GM06990 (cell line): Measurements from ENCODE around the gene CRB3.

Source experiments
- DNase-seq: peaks from one replicate; pipeline ENCODE4 v3.0.0-alpha.2; 2011; ENCODE audit not compliant: insufficient read length; ENCODE audit errors: extremely low read depth
- H3K27me3 ChIP-seq: replicated peaks from 2 replicates; pipeline ENCODE4 v1.6.0; 2011; ENCODE audit warnings: low read length; ENCODE audit not compliant: control insufficient read depth, insufficient read depth
- H3K36me3 ChIP-seq: 2 replicates; pipeline ENCODE4 v1.5.1; 2011; ENCODE audit warnings: low read length; ENCODE audit not compliant: control insufficient read depth, insufficient read depth
- H3K4me3 ChIP-seq: replicated peaks from 2 replicates; pipeline ENCODE4 v1.5.1; 2011; ENCODE audit warnings: low read depth, mild to moderate bottlenecking, control low read depth, low read length
- TF ChIP-seq, protein P1 (sequence below): IDR thresholded peaks from 2 replicates; pipeline ENCODE4 v1.5.1; 2011; ENCODE audit warnings: low read length, control low read depth, mild to moderate bottlenecking, inconsistent platforms; ENCODE audit not compliant: insufficient read depth, poor library complexity, severe bottlenecking

The CRB3 gene

DNA sequence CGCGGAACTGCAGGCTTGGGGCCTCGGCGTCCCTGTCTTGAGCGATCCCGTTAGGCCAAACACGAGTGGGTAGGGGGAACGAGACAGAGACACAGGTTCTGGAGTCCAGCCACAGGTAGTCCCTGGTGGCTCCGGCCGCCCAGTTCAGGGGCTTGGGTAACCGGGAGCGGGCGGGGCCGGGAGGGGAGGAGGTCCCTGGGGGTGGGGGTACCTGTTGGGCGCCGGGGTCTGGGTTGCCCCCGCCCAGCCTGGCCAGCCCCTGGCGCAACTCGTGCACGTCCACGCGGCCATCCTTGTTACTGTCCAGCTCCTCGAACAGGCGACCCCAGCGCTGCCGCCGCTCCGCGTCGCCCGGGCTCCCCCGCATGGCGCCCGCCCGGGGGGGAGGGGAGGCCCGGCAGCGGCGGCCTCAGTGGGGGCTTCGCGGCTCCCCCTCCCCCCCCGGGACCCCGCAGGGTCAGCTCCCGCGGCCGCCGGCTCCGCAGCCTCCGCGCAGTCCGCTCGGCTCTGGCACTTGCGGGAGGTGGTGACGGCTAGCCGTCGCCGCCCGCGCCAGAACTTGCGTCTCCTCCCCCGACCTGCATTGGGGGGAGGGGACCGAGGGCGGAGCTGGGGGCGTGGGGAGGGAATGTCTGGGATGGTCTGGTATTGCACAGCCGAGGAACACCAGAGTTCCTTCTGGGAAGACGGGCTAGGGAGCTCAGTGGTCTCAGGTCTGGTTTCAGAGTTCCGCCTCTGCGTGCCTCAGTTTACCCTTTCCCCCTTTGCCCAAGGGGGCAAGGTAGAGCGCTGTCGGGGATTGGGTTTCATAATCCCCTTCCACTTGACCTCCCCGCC, 4.6 kb upstream of the CRB3 start, which contains the start of gene SLC25A23:
Gene SLC25A23, minus strand, starts transcription at position 531 of the 837 bp plus-strand sequence. Its CDS starts 164 bp downstream, at position 367.
- Histone ChIP-seq H3K4me3 (peak within 1 kb of the TSS; percentile 74), H3K27me3 (no peaks in the 10 kb centered on the region), H3K36me3 (peaks cover 16% of the 10 kb centered on the region)
- DNase-seq = peak; percentile 85
- TF ChIP-seq, protein P1, sequence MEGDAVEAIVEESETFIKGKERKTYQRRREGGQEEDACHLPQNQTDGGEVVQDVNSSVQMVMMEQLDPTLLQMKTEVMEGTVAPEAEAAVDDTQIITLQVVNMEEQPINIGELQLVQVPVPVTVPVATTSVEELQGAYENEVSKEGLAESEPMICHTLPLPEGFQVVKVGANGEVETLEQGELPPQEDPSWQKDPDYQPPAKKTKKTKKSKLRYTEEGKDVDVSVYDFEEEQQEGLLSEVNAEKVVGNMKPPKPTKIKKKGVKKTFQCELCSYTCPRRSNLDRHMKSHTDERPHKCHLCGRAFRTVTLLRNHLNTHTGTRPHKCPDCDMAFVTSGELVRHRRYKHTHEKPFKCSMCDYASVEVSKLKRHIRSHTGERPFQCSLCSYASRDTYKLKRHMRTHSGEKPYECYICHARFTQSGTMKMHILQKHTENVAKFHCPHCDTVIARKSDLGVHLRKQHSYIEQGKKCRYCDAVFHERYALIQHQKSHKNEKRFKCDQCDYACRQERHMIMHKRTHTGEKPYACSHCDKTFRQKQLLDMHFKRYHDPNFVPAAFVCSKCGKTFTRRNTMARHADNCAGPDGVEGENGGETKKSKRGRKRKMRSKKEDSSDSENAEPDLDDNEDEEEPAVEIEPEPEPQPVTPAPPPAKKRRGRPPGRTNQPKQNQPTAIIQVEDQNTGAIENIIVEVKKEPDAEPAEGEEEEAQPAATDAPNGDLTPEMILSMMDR = no peak

DNA sequence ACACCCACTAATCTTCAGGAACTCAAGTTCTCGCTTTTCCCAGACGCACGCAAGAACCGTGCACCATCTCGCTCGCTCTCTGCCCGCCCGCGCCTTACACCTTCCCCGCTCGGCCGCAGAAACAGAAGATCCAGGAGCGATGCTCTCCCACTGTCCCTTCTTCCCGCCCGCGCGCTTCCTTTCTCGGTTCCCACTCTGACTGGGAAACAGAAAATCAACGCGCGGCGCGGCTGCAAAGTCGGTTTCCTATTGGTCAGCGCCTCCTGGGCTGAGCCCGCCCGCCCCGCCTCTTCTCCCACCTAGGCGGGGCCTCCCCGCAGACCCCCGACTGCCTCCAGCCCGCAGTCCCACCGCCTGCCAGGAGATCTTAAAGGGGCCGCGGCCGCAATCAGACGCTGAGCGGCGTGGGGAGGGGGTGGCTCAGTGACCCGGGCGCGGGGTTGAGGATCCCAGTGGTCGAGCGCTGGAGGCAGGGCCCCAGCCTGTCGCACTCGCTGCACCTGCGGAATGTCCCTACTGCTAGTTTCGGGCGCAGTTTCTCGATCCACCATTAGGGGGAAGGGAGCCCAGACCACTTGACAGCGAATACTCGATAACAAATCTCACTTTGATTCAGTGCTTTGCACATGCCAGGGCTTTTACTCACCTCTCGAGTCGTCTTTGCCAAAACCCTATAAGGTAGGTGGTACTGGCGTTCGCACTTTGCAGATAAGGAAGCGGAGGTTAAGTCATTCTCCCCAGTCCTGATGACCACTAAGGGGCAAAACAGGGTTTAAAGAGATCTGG, 3.8 kb upstream of the CRB3 start:
- Histone ChIP-seq H3K27me3 (no peaks in the 10 kb centered on the region), H3K36me3 (peaks cover 11% of the 10 kb centered on the region), H3K4me3 (peak overlapping the region; percentile 74)
- DNase-seq = peak; percentile 97
- TF ChIP-seq, protein P1 = peak; percentile 60

DNA sequence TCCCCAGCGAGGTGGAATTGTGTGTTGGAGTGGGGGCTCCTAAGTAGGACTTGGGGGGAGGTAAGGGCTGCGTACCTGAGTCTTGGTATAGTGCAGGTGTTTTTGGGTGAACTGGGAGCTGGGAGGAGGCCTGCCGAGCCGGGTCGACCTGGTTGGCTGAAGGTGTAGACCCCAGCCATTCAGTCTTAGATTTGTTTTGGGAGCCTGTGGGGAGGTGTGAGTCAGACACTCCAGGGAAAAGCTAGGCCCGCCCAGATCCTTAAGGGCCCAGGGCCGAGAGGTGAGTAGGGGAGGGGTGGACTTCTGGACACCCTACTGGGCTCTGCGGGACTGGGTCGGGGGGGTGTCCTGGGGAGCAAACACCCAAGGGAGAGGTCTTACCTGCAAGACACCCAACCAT, 935 bp downstream of the CRB3 start:
- Histone ChIP-seq H3K36me3 (peaks cover 2% of the 10 kb centered on the region), H3K27me3 (no peaks in the 10 kb centered on the region), H3K4me3 (no peak overlapping the region)
- no peak for DNase-seq
- TF ChIP-seq, protein P1 = no peak

GRCh38 chr19:6465663-6466062, 1.6 kb downstream of the CRB3 start:
- DNase-seq = no peak
- TF ChIP-seq, protein P1 = no peak
- H3K27me3 ChIP-seq = no peaks in the 10 kb centered on the region
- peaks cover 5% of the 10 kb centered on the region for H3K36me3 ChIP-seq
- H3K4me3 ChIP-seq = no peak overlapping the region

DNA sequence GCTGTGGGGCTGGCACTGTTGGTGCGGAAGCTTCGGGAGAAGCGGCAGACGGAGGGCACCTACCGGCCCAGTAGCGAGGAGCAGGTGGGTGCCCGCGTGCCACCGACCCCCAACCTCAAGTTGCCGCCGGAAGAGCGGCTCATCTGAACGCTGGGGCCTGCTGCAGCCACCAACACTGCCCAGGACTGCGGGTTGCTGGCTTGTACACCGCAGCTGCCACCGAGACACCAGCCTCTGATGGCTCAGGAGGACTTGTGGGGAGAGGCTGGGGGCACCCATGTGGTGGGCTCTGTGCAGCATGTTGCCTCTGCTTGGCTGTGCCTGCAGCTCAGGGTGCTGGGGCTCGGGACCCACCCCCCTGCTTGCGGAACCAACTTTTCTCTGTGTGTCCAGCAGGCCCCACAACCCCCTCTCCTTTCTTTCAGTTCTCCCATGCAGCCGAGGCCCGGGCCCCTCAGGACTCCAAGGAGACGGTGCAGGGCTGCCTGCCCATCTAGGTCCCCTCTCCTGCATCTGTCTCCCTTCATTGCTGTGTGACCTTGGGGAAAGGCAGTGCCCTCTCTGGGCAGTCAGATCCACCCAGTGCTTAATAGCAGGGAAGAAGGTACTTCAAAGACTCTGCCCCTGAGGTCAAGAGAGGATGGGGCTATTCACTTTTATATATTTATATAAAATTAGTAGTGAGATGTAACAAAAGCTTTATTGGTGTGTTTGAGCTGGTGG, 2.6 kb downstream of the CRB3 start:
- Histone ChIP-seq H3K4me3 (no peak overlapping the region), H3K36me3 (peaks cover 8% of the 10 kb centered on the region), H3K27me3 (no peaks in the 10 kb centered on the region)
- DNase-seq = no peak
- TF ChIP-seq, protein P1 = no peak
